AG04449 (cell line): ENCODE data around the gene DLG4.
A peak's percentile ranks its signal among the peaks of the same experiment; 100 is the strongest.

Experiments
- CTCF ChIA-PET: fragments of 350-600 bp; formaldehyde crosslinking; extraction: SDS; loops from one replicate; lab custom pipeline; 2021; ENCODE audit warnings: antibody characterized with exemption; lab: Yijun Ruan, JAX
- POLR2A ChIA-PET: fragments of 400-600, 350-600 bp; formaldehyde crosslinking; extraction: SDS; loops from one replicate; lab custom pipeline; 2020; ENCODE audit warnings: antibody characterized with exemption, inconsistent platforms; lab: Yijun Ruan, JAX
- DNase-seq: peaks from one replicate; pipeline ENCODE4 v3.0.0-alpha.2; 2010; ENCODE audit warnings: low read depth, low spot score
- H3K4me3 ChIP-seq: 2 replicates; pipeline ENCODE4 v1.5.1; 2011; ENCODE audit warnings: low read depth, mild to moderate bottlenecking, control low read depth, low read length
- TF ChIP-seq, protein P1 (sequence below): IDR thresholded peaks from one replicate; pipeline ENCODE4 v1.5.1; 2011; ENCODE audit warnings: mild to moderate bottlenecking, moderate library complexity, low read length, control low read depth, inconsistent platforms; ENCODE audit not compliant: insufficient read depth; ENCODE audit errors: missing control alignments

The DLG4 gene

DNA sequence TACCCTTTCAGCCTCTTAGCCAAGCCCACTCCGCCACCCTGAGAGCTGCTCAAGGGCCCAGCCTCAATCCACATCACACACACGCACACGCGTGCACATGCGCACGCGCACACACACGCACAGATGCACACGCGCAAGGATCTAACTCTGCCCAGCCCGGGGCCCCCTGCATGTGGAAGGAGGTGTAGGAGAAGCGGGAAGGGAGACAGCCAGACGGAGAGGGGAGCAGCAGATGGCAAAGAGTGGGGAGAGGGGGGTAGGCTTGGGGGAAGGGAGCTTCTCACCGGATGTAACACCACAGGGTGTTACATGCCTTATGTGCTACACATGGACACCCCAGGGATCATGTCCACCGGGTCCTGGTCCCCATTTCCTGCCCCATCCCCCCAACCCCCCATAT, 15.3 kb downstream of the DLG4 start:
- ChIA-PET POLR2A (no interaction called here), CTCF (interaction anchor here (1.6 kb wide), 1 partner anchor 151 kb away, joined by 3 read pairs; no protein-coding TSS in a partner anchor)
- TF ChIP-seq, protein P1, sequence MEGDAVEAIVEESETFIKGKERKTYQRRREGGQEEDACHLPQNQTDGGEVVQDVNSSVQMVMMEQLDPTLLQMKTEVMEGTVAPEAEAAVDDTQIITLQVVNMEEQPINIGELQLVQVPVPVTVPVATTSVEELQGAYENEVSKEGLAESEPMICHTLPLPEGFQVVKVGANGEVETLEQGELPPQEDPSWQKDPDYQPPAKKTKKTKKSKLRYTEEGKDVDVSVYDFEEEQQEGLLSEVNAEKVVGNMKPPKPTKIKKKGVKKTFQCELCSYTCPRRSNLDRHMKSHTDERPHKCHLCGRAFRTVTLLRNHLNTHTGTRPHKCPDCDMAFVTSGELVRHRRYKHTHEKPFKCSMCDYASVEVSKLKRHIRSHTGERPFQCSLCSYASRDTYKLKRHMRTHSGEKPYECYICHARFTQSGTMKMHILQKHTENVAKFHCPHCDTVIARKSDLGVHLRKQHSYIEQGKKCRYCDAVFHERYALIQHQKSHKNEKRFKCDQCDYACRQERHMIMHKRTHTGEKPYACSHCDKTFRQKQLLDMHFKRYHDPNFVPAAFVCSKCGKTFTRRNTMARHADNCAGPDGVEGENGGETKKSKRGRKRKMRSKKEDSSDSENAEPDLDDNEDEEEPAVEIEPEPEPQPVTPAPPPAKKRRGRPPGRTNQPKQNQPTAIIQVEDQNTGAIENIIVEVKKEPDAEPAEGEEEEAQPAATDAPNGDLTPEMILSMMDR = no peak
- H3K4me3 ChIP-seq = peak overlapping the region; percentile 56
- DNase-seq = no peak

DNA sequence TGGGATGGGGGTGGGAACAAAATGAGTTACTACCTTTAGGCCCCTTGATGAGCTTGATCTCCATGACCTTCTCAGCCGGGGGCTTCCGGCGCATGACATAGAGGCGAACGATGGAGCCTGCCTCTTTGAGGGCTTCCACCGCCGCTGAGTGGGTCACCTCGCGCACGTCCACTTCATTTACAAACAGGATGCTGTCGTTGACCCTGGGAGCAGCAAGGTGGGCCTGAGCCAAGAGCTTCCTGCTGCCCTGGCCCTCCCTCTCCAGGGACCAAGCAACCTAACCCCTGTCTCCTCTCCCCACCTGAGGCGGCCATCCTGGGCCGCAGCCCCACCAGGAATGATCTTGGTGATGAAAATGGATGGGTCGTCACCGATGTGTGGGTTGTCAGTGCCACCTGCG, 16.2 kb downstream of the DLG4 start:
- DNase-seq = no peak
- TF ChIP-seq, protein P1 = no peak
- H3K4me3 ChIP-seq = no peak overlapping the region
- ChIA-PET CTCF (interaction anchor here (0.9 to 2.0 kb wide), 4 partner anchors 16 to 158 kb away, joined by 3 to 11 read pairs (median 3); partner anchors contain the start of genes ACADVL and DLG4), POLR2A (no interaction called here)

DNA sequence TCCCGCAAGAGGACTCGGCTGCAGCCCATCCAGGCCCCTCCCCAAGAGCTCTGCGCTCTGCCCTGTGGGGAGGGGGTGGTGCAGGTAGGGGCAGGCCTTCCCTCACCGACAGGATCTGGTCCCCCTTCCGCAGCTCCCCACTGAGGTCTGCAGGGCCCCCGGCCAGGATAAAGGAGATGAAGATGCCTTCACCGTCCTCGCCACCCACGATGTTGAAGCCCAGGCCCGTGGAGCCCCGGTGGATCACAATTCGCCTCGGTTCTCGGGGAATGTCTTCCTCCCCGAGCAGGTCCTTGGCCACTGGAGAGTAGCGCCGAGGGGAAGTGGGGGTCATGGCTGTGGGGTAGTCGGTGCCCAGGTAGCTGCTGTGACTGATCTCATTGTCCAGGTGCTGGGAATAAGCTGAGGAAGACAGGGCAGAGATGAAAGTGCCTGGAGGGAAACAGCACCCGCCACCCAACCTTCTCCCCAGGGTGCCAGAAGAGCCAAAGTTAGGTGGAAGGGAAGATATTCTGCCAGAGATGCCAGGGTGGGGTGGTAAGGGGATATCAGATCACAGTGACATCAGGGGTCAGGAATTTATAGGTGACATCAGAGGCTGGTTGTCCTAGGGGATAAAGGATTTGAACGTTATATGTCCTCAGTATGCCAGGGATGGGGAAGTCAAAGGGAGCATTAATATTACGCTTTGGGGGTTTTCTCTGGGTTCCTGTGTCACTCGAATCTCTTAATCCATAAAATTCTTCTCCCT, 22.8 kb downstream of the DLG4 start:
- ChIA-PET CTCF (no interaction called here), POLR2A (interaction anchor here (0.7 kb wide), 1 partner anchor 151 kb away, joined by 3 read pairs; no protein-coding TSS in a partner anchor)
- TF ChIP-seq, protein P1 = no peak
- DNase-seq = no peak
- H3K4me3 ChIP-seq = no peak overlapping the region

DNA sequence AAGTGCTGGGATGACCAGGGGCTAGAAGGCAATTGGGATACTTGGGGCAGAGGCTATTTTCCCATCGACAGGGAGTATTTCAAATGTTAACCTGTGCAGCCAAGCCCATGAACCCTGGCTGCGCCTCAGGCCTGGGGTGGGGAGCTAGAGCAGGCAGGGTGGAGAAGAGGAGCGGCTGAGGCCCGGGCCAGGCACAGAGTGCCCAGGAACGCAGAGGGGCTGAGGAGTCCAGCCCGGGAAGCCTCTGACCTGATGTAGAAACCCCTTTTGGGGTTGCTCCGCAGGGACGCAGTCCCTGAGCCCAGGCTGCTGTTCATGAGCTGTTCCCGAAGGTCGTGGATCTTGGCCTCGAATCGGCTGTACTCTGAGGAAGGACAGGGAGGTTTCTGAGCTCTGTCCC, 23.7 kb downstream of the DLG4 start:
- ChIA-PET CTCF (interaction anchor here (1.0 to 1.6 kb wide), 2 partner anchors 19 to 150 kb away, joined by 4 to 5 read pairs; no protein-coding TSS in a partner anchor), POLR2A (no interaction called here)
- no peak for DNase-seq
- no peak overlapping the region for H3K4me3 ChIP-seq
- TF ChIP-seq, protein P1 = no peak

DNA sequence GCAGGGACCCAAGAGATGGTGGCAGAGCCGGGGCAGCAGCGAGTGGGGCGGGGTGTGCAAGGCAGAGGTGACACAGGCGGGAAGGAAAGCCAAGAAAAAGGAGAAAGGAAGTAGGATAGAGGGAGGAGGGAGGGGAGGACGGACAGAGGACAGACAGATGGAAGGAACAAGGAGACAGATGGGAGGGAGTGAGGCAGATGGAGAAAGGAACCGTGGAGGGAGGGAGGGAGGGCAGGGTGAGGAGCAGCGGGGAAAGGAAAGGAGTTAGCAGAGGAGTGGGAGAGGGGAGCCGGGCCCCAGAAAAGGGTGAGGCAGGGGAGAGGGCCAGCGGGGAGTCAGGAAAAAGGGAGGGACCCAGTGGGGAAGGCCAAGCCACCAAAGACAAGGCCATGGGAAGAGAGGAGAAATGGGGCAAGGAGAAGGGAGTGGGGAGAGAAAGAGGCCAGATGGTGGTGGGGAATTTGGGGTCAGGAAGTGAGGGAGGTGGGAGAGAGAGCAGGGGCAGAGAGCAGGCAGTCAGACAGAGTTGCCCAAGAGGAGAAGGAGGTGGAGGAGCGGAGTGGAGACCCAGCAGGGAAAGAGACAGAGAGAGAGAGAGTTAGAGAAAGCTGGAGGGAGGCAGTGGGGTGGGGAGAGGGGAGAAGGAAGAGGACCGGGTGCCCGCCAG, 27.2 kb downstream of the DLG4 start:
- no peak for DNase-seq
- H3K4me3 ChIP-seq = no peak overlapping the region
- ChIA-PET POLR2A (no interaction called here), CTCF (no interaction called here)
- TF ChIP-seq, protein P1 = no peak
